22Rv1 (cell line): Measurements from ENCODE around the gene FRS2.

Experiments used
- CTCF ChIP-seq: fragments of 450-650 bp; IDR thresholded peaks from 2 replicates; pipeline ENCODE4 v1.5.1; 2017; ENCODE audit warnings: mild to moderate bottlenecking
- ZFX ChIP-seq: fragments of 450-650 bp; IDR thresholded peaks from 2 replicates; pipeline ENCODE4 v1.6.1; 2017; ENCODE audit warnings: antibody characterized with exemption, borderline replicate concordance

DNA sequence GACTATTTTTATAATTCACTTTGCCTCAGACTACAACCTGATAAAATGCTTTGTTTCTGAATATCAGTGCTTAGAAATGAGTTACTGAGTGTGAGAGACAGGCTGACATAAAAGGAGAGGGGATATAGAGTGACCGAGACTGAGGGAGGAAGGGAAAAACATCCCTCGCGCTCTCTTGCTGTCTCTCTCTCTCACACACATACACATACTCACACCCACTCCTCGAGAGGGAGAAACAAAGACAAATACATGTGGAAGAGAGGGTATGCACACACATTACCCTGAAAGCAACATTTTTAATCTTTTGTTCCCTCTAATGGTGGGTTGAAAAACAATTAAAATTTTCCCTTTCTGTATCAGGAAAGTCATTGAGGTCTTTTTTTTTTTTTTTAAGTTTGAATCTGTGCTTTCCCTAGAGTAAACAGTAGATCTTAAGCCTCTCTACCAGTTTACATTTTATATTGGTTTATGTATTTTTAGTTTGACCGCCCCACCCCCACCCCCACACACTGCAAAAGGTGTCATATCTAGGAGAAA, 45.3 kb downstream of the FRS2 start:
- TF ChIP-seq CTCF (no peak), ZFX (no peak)
